Chondrocyte (in vitro differentiated cells): ENCODE data around the gene RAB40C. TPM values are rescaled to one million over a fixed set of nuclear protein-coding genes. Genes with fewer than 3 reads are reported as not detected.

ENCODE experiments used
- DNase-seq: peaks from one replicate; pipeline ENCODE4 v3.0.0; 2021; ENCODE audit warnings: mixed read lengths, low spot score
- H3K27ac Mint-ChIP-seq: one replicate; pipeline ENCODE4 v1.8.0; 2021; ENCODE audit warnings: mild to moderate bottlenecking, moderate library complexity, mixed read lengths; ENCODE audit not compliant: unreplicated experiment
- H3K27me3 Mint-ChIP-seq: 2 replicates; pipeline ENCODE4 v1.8.0; 2021; ENCODE audit warnings: low read depth, mixed read lengths
- H3K36me3 Mint-ChIP-seq: 2 replicates; pipeline ENCODE4 v1.8.0; 2021; ENCODE audit warnings: low read depth, mixed read lengths
- H3K4me1 Mint-ChIP-seq: 2 replicates; pipeline ENCODE4 v1.8.0; 2021; ENCODE audit warnings: low read depth, mild to moderate bottlenecking, mixed read lengths
- H3K4me3 Mint-ChIP-seq: one replicate; pipeline ENCODE4 v1.8.0; 2021; ENCODE audit warnings: mild to moderate bottlenecking, moderate library complexity, mixed read lengths; ENCODE audit not compliant: unreplicated experiment
- H3K9me3 Mint-ChIP-seq: 2 replicates; pipeline ENCODE4 v1.8.0; 2021; ENCODE audit warnings: low read depth, mixed read lengths
- CTCF ChIP-seq: fragments of 200-600 bp; sonication (generic); IDR thresholded peaks from 2 replicates; pipeline ENCODE4 v1.5.0; 2021; ENCODE audit warnings: antibody characterized with exemption, mild to moderate bottlenecking, moderate library complexity
- total RNA-seq: library from RNA; stranded (reverse); gene quantifications from 3 replicates; pipeline ENCODE4 v1.2.1, GENCODE V29; 2021

Gene RAB40C
- total RNA-seq, 1 donor from 2014 or later: 19.6 TPM

- no peaks in the 10 kb centered on the region for H3K36me3 Mint-ChIP-seq
- no peak overlapping the region for H3K27ac Mint-ChIP-seq
- H3K27me3 Mint-ChIP-seq: no peaks in the 10 kb centered on the region
- TF ChIP-seq CTCF: peak; percentile 72
- no peaks in the 10 kb centered on the region for H3K4me1 Mint-ChIP-seq
- H3K9me3 Mint-ChIP-seq: no peaks in the 10 kb centered on the region
- no peak overlapping the region for H3K4me3 Mint-ChIP-seq
- no peak for DNase-seq
Measured at GRCh38 chr16:546909-547770, 42.7 kb upstream of the RAB40C start.

DNA sequence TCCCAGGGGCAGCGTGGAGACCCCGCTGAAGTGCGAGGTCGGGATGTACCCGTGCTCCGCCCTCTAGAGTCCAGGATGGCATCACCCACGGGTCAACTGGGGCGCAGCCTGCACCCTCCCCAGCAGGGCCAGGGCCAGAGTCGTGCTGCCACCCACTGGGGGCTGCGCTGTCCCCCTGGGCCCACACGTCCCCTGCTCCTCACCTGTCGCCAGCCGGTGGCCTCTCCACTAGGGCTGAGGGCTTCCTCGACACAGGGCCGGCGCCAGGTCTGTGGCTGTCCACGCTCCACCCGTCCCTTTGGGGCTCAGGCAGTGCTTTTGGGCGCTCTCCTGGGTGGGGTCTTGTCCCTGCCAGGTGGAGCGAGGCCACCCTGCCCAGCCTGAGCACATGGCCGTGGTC, 41.3 kb upstream of the RAB40C start:
- Mint-ChIP-seq H3K9me3 (no peaks in the 10 kb centered on the region), H3K4me3 (no peak overlapping the region), H3K36me3 (no peaks in the 10 kb centered on the region), H3K27me3 (no peaks in the 10 kb centered on the region), H3K4me1 (no peaks in the 10 kb centered on the region), H3K27ac (no peak overlapping the region)
- no peak for DNase-seq
- no peak for TF ChIP-seq CTCF

DNA sequence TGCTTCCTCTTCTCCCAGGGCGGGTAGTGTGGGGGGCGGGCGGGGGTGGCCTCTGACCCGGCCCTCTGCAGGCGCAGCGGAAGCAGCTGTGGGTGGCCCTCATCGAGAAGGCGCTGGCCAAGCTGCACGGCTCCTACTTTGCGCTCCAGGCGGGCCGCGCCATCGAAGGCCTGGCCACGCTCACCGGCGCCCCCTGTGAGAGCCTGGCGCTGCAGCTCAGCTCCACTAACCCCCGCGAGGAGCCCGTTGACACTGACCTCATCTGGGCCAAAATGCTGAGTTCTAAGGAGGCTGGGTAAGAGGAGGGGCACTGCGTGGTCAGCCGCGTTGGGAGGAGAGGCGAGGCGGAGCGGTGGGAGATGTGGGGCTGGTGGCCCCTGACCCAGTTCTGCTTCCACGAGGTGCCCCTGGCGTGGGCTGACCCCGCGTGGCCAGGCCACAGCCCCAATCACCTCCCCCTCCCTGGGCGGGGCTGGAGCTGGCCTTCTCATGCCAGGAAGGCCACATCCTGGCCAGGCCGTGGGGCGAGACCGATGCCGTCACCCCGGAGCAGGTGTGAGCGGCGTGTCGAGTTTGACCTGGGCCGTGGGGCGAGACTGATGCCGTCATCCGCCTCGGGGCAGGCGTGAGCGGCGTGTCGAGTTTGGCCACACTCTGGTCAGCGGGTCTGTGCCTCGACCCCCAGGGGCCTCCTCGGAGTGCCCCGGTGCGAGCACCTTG, 40.2 kb upstream of the RAB40C start:
- no peak overlapping the region for H3K4me3 Mint-ChIP-seq
- peaks cover 1% of the 10 kb centered on the region for H3K36me3 Mint-ChIP-seq
- H3K4me1 Mint-ChIP-seq: peaks cover 3% of the 10 kb centered on the region
- no peaks in the 10 kb centered on the region for H3K9me3 Mint-ChIP-seq
- no peaks in the 10 kb centered on the region for H3K27me3 Mint-ChIP-seq
- DNase-seq: no peak
- peak; percentile 44 for TF ChIP-seq CTCF
- H3K27ac Mint-ChIP-seq: no peak overlapping the region

GRCh38 chr16:551210-551609, 38.7 kb upstream of the RAB40C start:
- Mint-ChIP-seq H3K27me3 (no peaks in the 10 kb centered on the region), H3K27ac (no peak overlapping the region), H3K9me3 (no peaks in the 10 kb centered on the region), H3K4me1 (peaks cover 3% of the 10 kb centered on the region), H3K4me3 (no peak overlapping the region), H3K36me3 (peaks cover 1% of the 10 kb centered on the region)
- no peak for DNase-seq
- no peak for TF ChIP-seq CTCF

DNA sequence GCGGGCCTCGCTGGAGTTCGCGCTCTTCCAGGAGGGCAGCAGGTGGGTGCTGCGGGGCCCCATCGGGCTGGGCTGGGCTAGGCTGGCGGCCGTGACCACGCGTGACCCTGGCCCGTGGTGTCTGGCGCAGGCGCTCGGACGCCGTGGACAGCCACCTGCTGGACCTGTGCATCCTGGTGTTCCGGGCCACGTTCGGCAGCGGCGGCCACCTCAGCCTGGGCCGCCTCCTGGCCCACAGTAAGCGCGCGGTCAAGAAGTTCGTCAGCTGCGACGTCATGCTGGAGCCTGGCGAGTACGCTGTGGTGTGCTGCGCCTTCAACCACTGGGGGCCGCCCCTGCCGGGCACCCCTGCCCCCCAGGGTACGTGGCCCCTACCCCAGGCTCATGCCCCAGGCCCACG, 37.7 kb upstream of the RAB40C start:
- Mint-ChIP-seq H3K9me3 (no peaks in the 10 kb centered on the region), H3K27me3 (no peaks in the 10 kb centered on the region), H3K27ac (no peak overlapping the region), H3K4me1 (peaks cover 3% of the 10 kb centered on the region), H3K36me3 (peaks cover 1% of the 10 kb centered on the region), H3K4me3 (no peak overlapping the region)
- no peak for TF ChIP-seq CTCF
- no peak for DNase-seq
